A549 (cell line): ENCODE data around the gene SSTR3. TPM values are rescaled to one million over a fixed set of nuclear protein-coding genes. Genes with fewer than 3 reads are reported as not detected.

Source experiments
- BCL3 ChIP-seq: fragments of >200 bp; sonication (Bioruptor Twin); formaldehyde crosslinking; IDR thresholded peaks from 3 replicates; pipeline ENCODE4 v1.6.1; 2016
- CBX2 ChIP-seq: fragments of 200-600 bp; sonication (generic); IDR thresholded peaks from 2 replicates; pipeline ENCODE4 v1.6.1; 2016; ENCODE audit warnings: low read depth, mild to moderate bottlenecking, borderline replicate concordance
- CEBPB ChIP-seq, 2 experiments: fragments of >200 bp in 1 of 2; sonication (Bioruptor Twin) in 1 of 2; formaldehyde crosslinking in 1 of 2; IDR thresholded peaks; 2 replicates each; pipeline ENCODE4 v1.6.1; 2012 to 2016
- CHD2 ChIP-seq: fragments of 150-350 bp; IDR thresholded peaks from 2 replicates; pipeline ENCODE4 v1.6.1; 2014; ENCODE audit warnings: low read length; ENCODE audit not compliant: partially characterized antibody
- EHF ChIP-seq: fragments of 250-450 bp; sonication (Bioruptor Pico); IDR thresholded peaks from 2 replicates; pipeline ENCODE4 v1.5.0; 2020; ENCODE audit warnings: mild to moderate bottlenecking
- FOSB ChIP-seq: fragments of 250-450 bp; sonication (Bioruptor Pico); IDR thresholded peaks from 2 replicates; pipeline ENCODE4 v1.5.0; 2020; ENCODE audit warnings: mild to moderate bottlenecking, moderate library complexity
- HDAC2 ChIP-seq: fragments of 200-600 bp; sonication (generic); IDR thresholded peaks from 2 replicates; pipeline ENCODE4 v1.6.1; 2016
- HEYL ChIP-seq: fragments of 250-450 bp; sonication (Bioruptor Pico); IDR thresholded peaks from 2 replicates; pipeline ENCODE4 v1.8.0; 2021; ENCODE audit warnings: mild to moderate bottlenecking, moderate library complexity
- HOXA7 ChIP-seq: fragments of 250-450 bp; sonication (Bioruptor Pico); IDR thresholded peaks from 2 replicates; pipeline ENCODE4 v1.5.0; 2020; ENCODE audit warnings: mild to moderate bottlenecking, moderate library complexity
- HOXB13 ChIP-seq: fragments of 250-450 bp; sonication (Bioruptor Pico); IDR thresholded peaks from 2 replicates; pipeline ENCODE4 v1.5.0; 2020; ENCODE audit warnings: low read depth, mild to moderate bottlenecking, moderate library complexity
- HOXB5 ChIP-seq: fragments of 250-450 bp; sonication (Bioruptor Pico); IDR thresholded peaks from 2 replicates; pipeline ENCODE4 v1.5.0; 2020; ENCODE audit warnings: mild to moderate bottlenecking, moderate library complexity
- KDM1A ChIP-seq: fragments of 200-600 bp; sonication (generic); IDR thresholded peaks from 2 replicates; pipeline ENCODE4 v1.6.1; 2016; ENCODE audit warnings: low read depth, mild to moderate bottlenecking
- KDM5A ChIP-seq: fragments of 200-600 bp; sonication (generic); IDR thresholded peaks from 2 replicates; pipeline ENCODE4 v1.6.1; 2016; ENCODE audit warnings: antibody characterized with exemption, mild to moderate bottlenecking
- MAFK ChIP-seq: fragments of 450-650 bp; IDR thresholded peaks from 2 replicates; pipeline ENCODE4 v1.6.1; 2014; ENCODE audit not compliant: partially characterized antibody
- MYC ChIP-seq: IDR thresholded peaks from 2 replicates; pipeline ENCODE4 v1.6.1; 2012; ENCODE audit warnings: mild to moderate bottlenecking, inconsistent platforms, low read length, improper control_type of control experiment, borderline replicate concordance
- NFE2L2 ChIP-seq: fragments of 150-350 bp; conservative IDR thresholded peaks from 2 replicates; pipeline ENCODE4 v1.6.1; 2014; ENCODE audit warnings: low read length
- NPAS2 ChIP-seq: fragments of 250-450 bp; sonication (Bioruptor Pico); IDR thresholded peaks from 2 replicates; pipeline ENCODE4 v1.8.0; 2022; ENCODE audit warnings: mild to moderate bottlenecking, moderate library complexity, borderline replicate concordance
- NR3C1 ChIP-seq: fragments of >200 bp; sonication (Bioruptor Twin); formaldehyde crosslinking; IDR thresholded peaks from 3 replicates; pipeline ENCODE4 v1.6.1; 2017
- PBX3 ChIP-seq: IDR thresholded peaks from 2 replicates; pipeline ENCODE4 v1.6.1; 2012
- POLR2A ChIP-seq: IDR thresholded peaks from 2 replicates; pipeline ENCODE4 v1.6.1; 2012; ENCODE audit warnings: mild to moderate bottlenecking, low read length
- POLR2AphosphoS2 ChIP-seq: conservative IDR thresholded peaks from 2 replicates; pipeline ENCODE4 v1.6.1; 2012; ENCODE audit warnings: low read length, improper control_type of control experiment, inconsistent platforms
- RAD21 ChIP-seq, 2 experiments: fragments of >200 bp in 1 of 2; sonication (Bioruptor Twin) in 1 of 2; formaldehyde crosslinking in 1 of 2; IDR thresholded peaks in 1 of 2; conservative IDR thresholded peaks in 1 of 2; 2 replicates in 1 of 2; 3 replicates in 1 of 2; pipeline ENCODE4 v1.6.1; 2012 to 2018; ENCODE audit warnings: inconsistent platforms in 1 of 2
- RARB ChIP-seq: fragments of 250-450 bp; sonication (Bioruptor Pico); IDR thresholded peaks from 2 replicates; pipeline ENCODE4 v1.8.0; 2021; ENCODE audit warnings: mild to moderate bottlenecking, moderate library complexity
- RCOR1 ChIP-seq: fragments of 150-350 bp; IDR thresholded peaks from 2 replicates; pipeline ENCODE4 v1.6.1; 2014; ENCODE audit warnings: antibody characterized with exemption, low read length, low read depth
- REST ChIP-seq: fragments of 200-600 bp; sonication (generic); IDR thresholded peaks from 2 replicates; pipeline ENCODE4 v1.6.1; 2016; ENCODE audit warnings: antibody characterized with exemption, mild to moderate bottlenecking, moderate library complexity
- RNF2 ChIP-seq: fragments of 200-600 bp; sonication (generic); IDR thresholded peaks from 2 replicates; pipeline ENCODE4 v1.6.1; 2016; ENCODE audit warnings: low read depth, mild to moderate bottlenecking, antibody characterized with exemption, moderate library complexity, borderline replicate concordance
- SMC3 ChIP-seq: fragments of >200 bp; sonication (Bioruptor Twin); formaldehyde crosslinking; IDR thresholded peaks from 3 replicates; pipeline ENCODE4 v1.6.1; 2018; ENCODE audit warnings: inconsistent platforms
- TFCP2L1 ChIP-seq: fragments of 250-450 bp; sonication (Bioruptor Pico); IDR thresholded peaks from 2 replicates; pipeline ENCODE4 v1.5.0; 2021; ENCODE audit warnings: mild to moderate bottlenecking
- USF2 ChIP-seq: fragments of 450-650 bp; IDR thresholded peaks from 2 replicates; pipeline ENCODE4 v1.6.1; 2014; ENCODE audit warnings: antibody characterized with exemption
- ZFP36 ChIP-seq: fragments of 450-650 bp; IDR thresholded peaks from 2 replicates; pipeline ENCODE4 v1.6.1; 2014; ENCODE audit warnings: borderline replicate concordance; ENCODE audit not compliant: partially characterized antibody
- ZNF302 ChIP-seq: fragments of 250-450 bp; sonication (Bioruptor Pico); IDR thresholded peaks from 2 replicates; pipeline ENCODE4 v1.9.0; 2021; ENCODE audit warnings: inconsistent platforms, mild to moderate bottlenecking, moderate library complexity
- polyA plus RNA-seq, 4 experiments: library from polyadenylated mRNA; depleted of rRNA in 3 of 4; stranded (reverse); fragments of >200 nt; fragmentation: RNase III in 1 of 4; extraction: RNeasy Plus Mini Kit Qiagen cat#74134 plus additional on column Dnase treatment in 1 of 4; gene quantifications; 2 replicates in 3 of 4; 3 replicates in 1 of 4; pipeline ENCODE4 v1.2.3, GENCODE V29; 2011 to 2017
- TF ChIP-seq, protein P1 (sequence below): fragments of 150-350 bp; IDR thresholded peaks from 2 replicates; pipeline ENCODE4 v1.6.1; 2014; ENCODE audit warnings: low read depth, mild to moderate bottlenecking, low read length
- TF ChIP-seq, protein P2 (sequence below): IDR thresholded peaks from 2 replicates; pipeline ENCODE4 v1.6.1; 2012; ENCODE audit warnings: low read depth, borderline replicate concordance
- TF ChIP-seq, protein P3 (sequence below): fragments of >200 bp; sonication (Bioruptor Twin); formaldehyde crosslinking; IDR thresholded peaks from 2 replicates; pipeline ENCODE4 v1.6.1; 2016

Gene SSTR3
- polyA plus RNA-seq, 2 of the 4 experiments (the other 2 are of a cell fraction), result not detected

GRCh38 chr22:37197451-37198257 lies 14.6 kb downstream of the SSTR3 start (continued):
- TF ChIP-seq, protein P1, sequence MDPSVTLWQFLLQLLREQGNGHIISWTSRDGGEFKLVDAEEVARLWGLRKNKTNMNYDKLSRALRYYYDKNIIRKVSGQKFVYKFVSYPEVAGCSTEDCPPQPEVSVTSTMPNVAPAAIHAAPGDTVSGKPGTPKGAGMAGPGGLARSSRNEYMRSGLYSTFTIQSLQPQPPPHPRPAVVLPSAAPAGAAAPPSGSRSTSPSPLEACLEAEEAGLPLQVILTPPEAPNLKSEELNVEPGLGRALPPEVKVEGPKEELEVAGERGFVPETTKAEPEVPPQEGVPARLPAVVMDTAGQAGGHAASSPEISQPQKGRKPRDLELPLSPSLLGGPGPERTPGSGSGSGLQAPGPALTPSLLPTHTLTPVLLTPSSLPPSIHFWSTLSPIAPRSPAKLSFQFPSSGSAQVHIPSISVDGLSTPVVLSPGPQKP, result no peak
- peak; percentile 1 to 17; a peak in 2 of 5 replicates for TF ChIP-seq RAD21 (conservative IDR thresholded peaks at IDR 0.05 in 1 of 2, IDR thresholded peaks at IDR 0.05 in 1 of 2)
- TF ChIP-seq TFCP2L1 (CRISPR knock-in tag), result no peak
- TF ChIP-seq NR3C1, result no peak
- TF ChIP-seq MYC, result no peak
- TF ChIP-seq HDAC2, result no peak; the same call in 1 of the 2 replicates
- no peak for TF ChIP-seq FOSB (CRISPR knock-in tag)
- TF ChIP-seq KDM1A, result peak; percentile 83
- TF ChIP-seq NPAS2 (CRISPR knock-in tag), result no peak
- TF ChIP-seq NFE2L2, result no peak
- TF ChIP-seq CBX2, result no peak
- no peak for TF ChIP-seq RARB (CRISPR knock-in tag)
- TF ChIP-seq REST, result no peak; the same call in none of the 2 replicates
- TF ChIP-seq BCL3, result no peak
- no peak; the same call in 2 of the 3 replicates for TF ChIP-seq SMC3
- peak; percentile 80 for TF ChIP-seq PBX3
- TF ChIP-seq MAFK, result peak; percentile 81
- TF ChIP-seq ZFP36, result peak; percentile 89
- TF ChIP-seq HEYL (CRISPR knock-in tag), result no peak
- TF ChIP-seq CHD2, result no peak
- TF ChIP-seq, protein P2, sequence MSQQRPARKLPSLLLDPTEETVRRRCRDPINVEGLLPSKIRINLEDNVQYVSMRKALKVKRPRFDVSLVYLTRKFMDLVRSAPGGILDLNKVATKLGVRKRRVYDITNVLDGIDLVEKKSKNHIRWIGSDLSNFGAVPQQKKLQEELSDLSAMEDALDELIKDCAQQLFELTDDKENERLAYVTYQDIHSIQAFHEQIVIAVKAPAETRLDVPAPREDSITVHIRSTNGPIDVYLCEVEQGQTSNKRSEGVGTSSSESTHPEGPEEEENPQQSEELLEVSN, result no peak; the same call in 1 of the 2 replicates
- TF ChIP-seq USF2, result peak; percentile 82
- no peak for TF ChIP-seq KDM5A
- no peak; the same call in 1 of the 2 replicates for TF ChIP-seq POLR2A
- TF ChIP-seq, protein P3, sequence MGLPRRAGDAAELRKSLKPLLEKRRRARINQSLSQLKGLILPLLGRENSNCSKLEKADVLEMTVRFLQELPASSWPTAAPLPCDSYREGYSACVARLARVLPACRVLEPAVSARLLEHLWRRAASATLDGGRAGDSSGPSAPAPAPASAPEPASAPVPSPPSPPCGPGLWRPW, result no peak
- no peak for TF ChIP-seq ZNF302 (CRISPR knock-in tag)
- no peak; the same call in 1 of the 2 replicates for TF ChIP-seq HOXA7 (CRISPR knock-in tag)
- no peak for TF ChIP-seq RNF2
- TF ChIP-seq CEBPB (IDR thresholded peaks at IDR 0.05), result peak in 1 of 2 experiments; percentile 42; a peak in 1 of 4 replicates
- no peak for TF ChIP-seq POLR2AphosphoS2
- TF ChIP-seq EHF (CRISPR knock-in tag), result no peak
- 0 out of 2 replicates have a peak, but pooled peaks have one; percentile 14 for TF ChIP-seq HOXB5 (CRISPR knock-in tag)
- no peak for TF ChIP-seq HOXB13
- peak; percentile 75; the same call in 1 of the 2 replicates for TF ChIP-seq RCOR1
